GM23338 (cell line): ENCODE data around the gene SFT2D1.

Experiments
- CREB1 ChIP-seq: fragments of 250-450 bp; sonication (Bioruptor Pico); IDR thresholded peaks from 2 replicates; pipeline ENCODE4 v1.5.0; 2020; ENCODE audit warnings: low read depth, mild to moderate bottlenecking, moderate library complexity
- CTCF ChIP-seq, 2 experiments: fragments of 200-600 bp in 1 of 2; sonication (generic) in 1 of 2; conservative IDR thresholded peaks; 2 replicates each; pipeline versions ENCODE4 v1.5.1 to v1.6.1; 2016 to 2017; ENCODE audit warnings: antibody characterized with exemption in 2 of 2, low read depth in 2 of 2, mild to moderate bottlenecking in 2 of 2, moderate library complexity in 1 of 2
- EZH2 ChIP-seq: fragments of 200-600 bp; sonication (generic); IDR thresholded peaks from one replicate; pipeline ENCODE4 v1.8.0; 2017; ENCODE audit warnings: antibody characterized with exemption, mild to moderate bottlenecking, low read depth; ENCODE audit not compliant: unreplicated experiment
- EZH2phosphoT487 ChIP-seq: fragments of 200-600 bp; sonication (generic); IDR thresholded peaks from one replicate; pipeline ENCODE4 v1.8.1; 2018; ENCODE audit warnings: antibody characterized with exemption; ENCODE audit not compliant: unreplicated experiment
- NANOG ChIP-seq: IDR thresholded peaks from 2 replicates; pipeline ENCODE4 v1.6.1; 2016; ENCODE audit warnings: antibody characterized with exemption, borderline replicate concordance
- POLR2AphosphoS5 ChIP-seq: IDR thresholded peaks from 2 replicates; pipeline ENCODE4 v1.6.1; 2016; ENCODE audit warnings: antibody characterized with exemption, low read depth
- REST ChIP-seq: IDR thresholded peaks from one replicate; pipeline ENCODE4 v1.6.1; 2018; ENCODE audit warnings: antibody characterized with exemption; ENCODE audit not compliant: unreplicated experiment
- ZNF114 ChIP-seq: fragments of 250-450 bp; sonication (Bioruptor Pico); IDR thresholded peaks from 2 replicates; pipeline ENCODE4 v1.5.0; 2020; ENCODE audit warnings: mild to moderate bottlenecking, moderate library complexity
- ZNF462 ChIP-seq: fragments of 250-450 bp; sonication (Bioruptor Pico); IDR thresholded peaks from 2 replicates; pipeline ENCODE4 v1.5.0; 2020; ENCODE audit warnings: mild to moderate bottlenecking, moderate library complexity

- TF ChIP-seq CTCF (conservative IDR thresholded peaks at IDR 0.05; ENCODE audit: low read depth in 2 of 2) (no peak), NANOG (no peak), EZH2phosphoT487 (no peak), REST (no peak), POLR2AphosphoS5 (no peak), EZH2 (no peak), CREB1 (CRISPR knock-in tag) (no peak), ZNF462 (no peak), ZNF114 (no peak)
Observed at GRCh38 chr6:166351715-166352285, 9.5 kb upstream of the SFT2D1 start.
